G401 (cell line): ENCODE data around the gene MAST1. TPM values are rescaled to one million over a fixed set of nuclear protein-coding genes. Genes with fewer than 3 reads are reported as not detected.
A peak's percentile ranks its signal among the peaks of the same experiment; 100 is the strongest.
"Not testable (repeated sequence)": the region's sequence is repeated elsewhere in the genome, so short reads cannot be mapped to it uniquely, and the experiment has no call there.

Experiments
- DNase-seq: peaks from one replicate; pipeline ENCODE4 v3.0.0-alpha.2; 2015; ENCODE audit warnings: low spot score
- in situ Hi-C: cut with HindIII; loops from 2 replicates; pipeline ENCODE4 v1.10.0; 2016; ENCODE audit warnings: low sequenced_read_pairs, mixed read lengths
- total RNA-seq: library from RNA; depleted of rRNA; stranded (reverse); fragments of >200 nt; shearing (Covaris generic); gene quantifications from 2 replicates; pipeline ENCODE4 v1.2.3, GENCODE V29; 2014; rRNA removed

MAST1 gene
- 20.4 and 22.6 TPM in 2 replicates for total RNA-seq

GRCh38 chr19:12838182-12838885 lies at the start of gene MAST1:
Gene MAST1, plus strand, starts transcription at chr19:12838515. Its CDS starts 58 bp downstream, at chr19:12838573.
- in situ Hi-C loops: no loop called here
- peak; percentile 81 for DNase-seq

GRCh38 chr19:12788682-12789097 lies 49.6 kb upstream of the MAST1 start:
- DNase-seq: no peak
- in situ Hi-C loops: no loop called here

- in situ Hi-C loops: no loop called here
- DNase-seq: peak; percentile 40
Observed at GRCh38 chr19:12789098-12789903, 49.0 kb upstream of the MAST1 start.

- peak; percentile 96 for DNase-seq
- in situ Hi-C loops: no loop called here
Observed at GRCh38 chr19:12789904-12790619, 48.3 kb upstream of the MAST1 start.

- no peak for DNase-seq
- in situ Hi-C loops: no loop called here
Observed at GRCh38 chr19:12790628-12791344, 47.5 kb upstream of the MAST1 start.

GRCh38 chr19:12791345-12792050 lies 46.8 kb upstream of the MAST1 start, which contains the start of gene JUNB:
Gene JUNB, plus strand, starts transcription at chr19:12791486. Its CDS starts 286 bp downstream, at chr19:12791772.
- in situ Hi-C loops: no loop called here

GRCh38 chr19:12792051-12792852 lies 46.1 kb upstream of the MAST1 start:
- peak; percentile 64 for DNase-seq
- in situ Hi-C loops: no loop called here

More at GRCh38 chr19:12791345-12792050, 46.8 kb upstream of the MAST1 start, which contains the start of gene JUNB:
- DNase-seq: peak; percentile 95

GRCh38 chr19:12792853-12793289 lies 45.4 kb upstream of the MAST1 start:
- in situ Hi-C loops: no loop called here

GRCh38 chr19:12793290-12794195 lies 44.8 kb upstream of the MAST1 start:
- DNase-seq: peak; percentile 91
- in situ Hi-C loops: no loop called here

More at GRCh38 chr19:12792853-12793289, 45.4 kb upstream of the MAST1 start:
- DNase-seq: no peak

- no peak for DNase-seq
- in situ Hi-C loops: no loop called here
Observed at GRCh38 chr19:12794196-12794941, 43.9 kb upstream of the MAST1 start.

- in situ Hi-C loops: no loop called here
- no peak for DNase-seq
Observed at GRCh38 chr19:12794971-12795381, 43.3 kb upstream of the MAST1 start.

- DNase-seq: peak; percentile 86
- in situ Hi-C loops: no loop called here
Observed at GRCh38 chr19:12796146-12797071, 41.9 kb upstream of the MAST1 start.

GRCh38 chr19:12797141-12797587 lies 41.2 kb upstream of the MAST1 start:
- in situ Hi-C loops: no loop called here
- DNase-seq: no peak

- in situ Hi-C loops, DNase-seq: not testable (repeated sequence)
Observed at GRCh38 chr19:12797607-12798006, 40.7 kb upstream of the MAST1 start.
